HepG2 (cell line): ENCODE results near the gene CD14. TPM values are rescaled to one million over a fixed set of nuclear protein-coding genes. Genes with fewer than 3 reads are reported as not detected.

Experiments
- ATAC-seq: fragments of 200-7000 bp; cut with Tn5 transposase; 3 replicates; pipeline ENCODE4 v1.9.1; 2020; ENCODE audit warnings: mild to moderate bottlenecking, moderate library complexity
- BruUV-seq: library from RNA; stranded (reverse); fragments of 400-500 nt; replicated peaks from 2 replicates; lab custom pipeline; 2021; lab: Mats Ljungman, UMichigan
- CTCF ChIA-PET: fragments of 300-600 bp; formaldehyde crosslinking; extraction: SDS; loops from one replicate; lab custom pipeline; 2021; ENCODE audit warnings: low total read pairs, inconsistent platforms, low intra/inter-chr PET ratio; lab: Yijun Ruan, JAX
- POLR2A ChIA-PET: fragments of 350-600 bp; sonication (Branson Sonifier 250); formaldehyde crosslinking; loops from one replicate; lab custom pipeline; 2020; ENCODE audit warnings: antibody characterized with exemption, inconsistent platforms; lab: Yijun Ruan, JAX
- DNase-seq: peaks from one replicate; pipeline ENCODE4 v3.0.0-alpha.2; 2015; ENCODE audit warnings: low spot score
- FAIRE-seq: peaks from 3 replicates; lab custom pipeline; 2011; peaks lifted over from hg19 to GRCh38; lab: Jason Lieb, UNC
- H2AFZ ChIP-seq: one replicate; pipeline ENCODE4 v1.6.1; 2011; ENCODE audit warnings: low read length, inconsistent platforms
- H3K27ac ChIP-seq: fragments of 300-600 bp; 3 replicates; pipeline ENCODE4 v1.8.0; 2011; ENCODE audit warnings: mixed run types, mild to moderate bottlenecking, mixed read lengths, low read length, inconsistent platforms; ENCODE audit not compliant: insufficient read depth; ENCODE audit errors: extremely low read length
- H3K27me3 ChIP-seq, 2 experiments: fragments of 200-600 bp in 1 of 2; 2 replicates in 1 of 2; 3 replicates in 1 of 2; pipeline versions ENCODE4 v1.6.0 to v1.8.0; 2011; ENCODE audit warnings: low read length in 2 of 2, mild to moderate bottlenecking in 2 of 2, moderate library complexity in 2 of 2, inconsistent platforms in 1 of 2; ENCODE audit not compliant: insufficient read depth in 2 of 2, control insufficient read depth in 1 of 2
- H3K36me3 ChIP-seq, 2 experiments: fragments of 200-600 bp in 1 of 2; replicated peaks in 1 of 2; 2 replicates in 1 of 2; 3 replicates in 1 of 2; pipeline versions ENCODE4 v1.5.1 to v1.8.0; 2011; ENCODE audit warnings: low read length in 2 of 2, inconsistent platforms in 1 of 2; ENCODE audit not compliant: insufficient read depth in 2 of 2, control insufficient read depth in 1 of 2
- H3K4me1 ChIP-seq: 2 replicates; pipeline ENCODE4 v1.5.1; 2012; ENCODE audit warnings: low read length, inconsistent platforms; ENCODE audit not compliant: insufficient read depth
- H3K4me2 ChIP-seq: 2 replicates; pipeline ENCODE4 v1.6.0; 2011; ENCODE audit warnings: low read depth, low read length, inconsistent platforms
- H3K4me3 ChIP-seq, 3 experiments: fragments of 200-600 bp in 1 of 3; sonication (generic), shearing (Covaris generic) in 1 of 3; replicated peaks in 1 of 3; 2 replicates each; pipeline ENCODE4 v1.5.1; 2011 to 2016; ENCODE audit warnings: low read length in 3 of 3, inconsistent platforms in 2 of 3, low read depth in 2 of 3, mild to moderate bottlenecking in 2 of 3, control low read depth in 1 of 3, mixed read lengths in 1 of 3; ENCODE audit not compliant: insufficient read depth in 1 of 3
- H3K79me2 ChIP-seq: one replicate; pipeline ENCODE4 v1.6.1; 2011; ENCODE audit warnings: low read length, inconsistent platforms; ENCODE audit not compliant: insufficient read depth
- H3K9ac ChIP-seq: 2 replicates; pipeline ENCODE4 v1.6.0; 2011; ENCODE audit warnings: mild to moderate bottlenecking, low read depth, low read length, inconsistent platforms; ENCODE audit not compliant: insufficient read depth
- H3K9me3 ChIP-seq: 2 replicates; pipeline ENCODE4 v1.5.1; 2012; ENCODE audit warnings: mild to moderate bottlenecking, low read length
- H4K20me1 ChIP-seq: 2 replicates; pipeline ENCODE4 v1.6.0; 2011; ENCODE audit warnings: inconsistent platforms, mild to moderate bottlenecking, low read length, moderate library complexity; ENCODE audit not compliant: insufficient read depth
- FOSL2 ChIP-seq: sonication (generic); formaldehyde crosslinking; IDR thresholded peaks from 2 replicates; pipeline ENCODE4 v1.4.0; 2020; ENCODE audit warnings: missing genetic modification reagents
- FOXM1 ChIP-seq: sonication (generic); formaldehyde crosslinking; IDR thresholded peaks from 2 replicates; pipeline ENCODE4 v1.5.0; 2020; ENCODE audit warnings: missing genetic modification reagents
- SOX6 ChIP-seq, 2 experiments: fragments of 450-650 bp in 1 of 2; sonication (generic) in 1 of 2; formaldehyde crosslinking in 1 of 2; IDR thresholded peaks; 2 replicates each; pipeline versions ENCODE4 v1.4.0 to v1.6.1; 2017 to 2020; ENCODE audit warnings: antibody characterized with exemption in 1 of 2, mild to moderate bottlenecking in 1 of 2, missing genetic modification reagents in 1 of 2
- WGBS: methylation state at CpG from one replicate; pipeline ENCODE4 v1.1.6; 2017; ENCODE audit warnings: low lambda C conversion rate; 5-methylcytosine and 5-hydroxymethylcytosine counted together
- in situ Hi-C: cut with HindIII; loops from 2 replicates; pipeline ENCODE4 v1.10.0; 2017; ENCODE audit warnings: low pct_unique_long_range_greater_than_20kb; ENCODE audit not compliant: extremely low pct_ligation_motif_present
- intact Hi-C: fragments of 100-400 bp; cut with micrococcal nuclease; formaldehyde crosslinking; loops from one replicate; pipeline ENCODE4 v1.10.0; 2022; ENCODE audit not compliant: unreplicated experiment
- polyA plus RNA-seq, 8 experiments: library from polyadenylated mRNA; depleted of rRNA in 3 of 8; stranded (reverse) in 7 of 8; unstranded in 1 of 8; fragments of >200 nt; fragmentation: Illumina TruSeq in 4 of 8; extraction: Trizol in 4 of 8; gene quantifications; 2 replicates each; pipeline versions ENCODE4 v1.2.1 to v1.2.3, GENCODE V29; 2011 to 2016; ENCODE audit warnings: low read depth in 4 of 8, missing spikeins in 1 of 8, mixed read lengths in 1 of 8; ENCODE audit not compliant: insufficient read depth in 1 of 8
- total RNA-seq, 5 experiments: library from RNA; depleted of rRNA; stranded (reverse); fragments of >200 nt; fragmentation: Illumina TruSeq; extraction: Trizol; gene quantifications; 2 replicates each; pipeline ENCODE4 v1.2.3, GENCODE V29; 2016; ENCODE audit warnings: low read depth in 1 of 5

Gene CD14
- total and polyA plus RNA-seq, 2 of the 13 experiments (the other 11 are each of a cell fraction or from before 2014, with no cell fraction given) = 1.7 to 4.7 TPM

GRCh38 chr5:140630292-140631035 lies 2.5 kb downstream of the CD14 start:
- no peaks in the 10 kb centered on the region for H3K36me3 ChIP-seq
- FAIRE-seq = no peak
- TF ChIP-seq SOX6 (IDR thresholded peaks at IDR 0.05) (no peak), SOX6 (CRISPR knock-in tag; IDR thresholded peaks at IDR 0.05) (no peak)
- TF ChIP-seq, all 625 proteins: peak for 0
- peaks cover 33% of the 10 kb centered on the region for H3K4me1 ChIP-seq
- H2AFZ ChIP-seq = no peak overlapping the region
- 28% methylated on average over 2 of the region's 2 CpGs for WGBS
- POLR2A ChIA-PET = interaction anchor here (1.1 kb wide), 1 partner anchor 17 kb away, joined by 5 read pairs; the partner anchor contains the start of genes IK and NDUFA2
- no peak overlapping the region for H3K4me3 ChIP-seq
- no peaks in the 10 kb centered on the region for H4K20me1 ChIP-seq
- ATAC-seq (no peak), DNase-seq (no peak)
- CTCF ChIA-PET = no interaction called here
- intact Hi-C loops = no loop called here
- peaks cover 25% of the 10 kb centered on the region for H3K9me3 ChIP-seq
- H3K27me3 ChIP-seq = no peaks in the 10 kb centered on the region
- no peak overlapping the region for H3K9ac ChIP-seq
- H3K4me2 ChIP-seq = no peak overlapping the region
- H3K27ac ChIP-seq = no peak overlapping the region
- in situ Hi-C loops = loop anchor here (5.0 kb wide), 1 partner anchor 68 kb away; the partner anchor contains the start of genes APBB3 and SLC35A4
- no peaks in the 10 kb centered on the region for H3K79me2 ChIP-seq
- no TSS peak for BruUV-seq

DNA sequence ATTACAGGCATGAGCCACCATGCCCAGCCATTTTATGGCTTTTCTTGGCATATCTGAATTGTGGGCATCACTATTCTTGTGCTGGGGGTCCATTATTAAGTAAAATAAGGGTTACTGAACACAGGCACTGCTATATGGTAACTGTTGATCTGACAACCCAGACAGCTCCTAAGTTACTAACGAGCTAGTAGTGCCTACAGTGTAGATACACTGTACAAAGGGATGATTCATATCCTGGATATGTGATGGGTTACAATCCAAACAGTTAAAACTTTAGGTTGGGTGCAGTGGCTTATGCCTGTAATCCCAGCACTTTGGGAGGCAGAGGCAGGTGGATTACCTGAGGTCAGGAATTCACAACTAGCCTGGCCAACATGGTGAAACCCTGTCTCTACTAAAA lies 4.3 kb downstream of the CD14 start:
- CTCF ChIA-PET = no interaction called here
- no peak overlapping the region for H3K4me3 ChIP-seq
- H3K79me2 ChIP-seq = no peaks in the 10 kb centered on the region
- H4K20me1 ChIP-seq = no peaks in the 10 kb centered on the region
- POLR2A ChIA-PET = no interaction called here
- DNase-seq (no peak), FAIRE-seq (no peak), ATAC-seq (no peak)
- peaks cover 25% of the 10 kb centered on the region for H3K9me3 ChIP-seq
- H3K27me3 ChIP-seq = no peaks in the 10 kb centered on the region
- H2AFZ ChIP-seq = no peak overlapping the region
- no peak overlapping the region for H3K27ac ChIP-seq
- H3K9ac ChIP-seq = no peak overlapping the region
- in situ Hi-C loops (no loop called here), intact Hi-C loops (no loop called here)
- TF ChIP-seq FOXM1 = no peak
- TF ChIP-seq FOSL2 (CRISPR knock-in tag) = 0 out of 2 replicates have a peak, but pooled peaks have one; percentile 17
- H3K36me3 ChIP-seq = no peaks in the 10 kb centered on the region
- peaks cover 15% of the 10 kb centered on the region for H3K4me1 ChIP-seq
- H3K4me2 ChIP-seq = no peak overlapping the region
- BruUV-seq = no TSS peak
- 0% methylated on average over 1 of the region's 1 CpG for WGBS
